Measurements from ENCODE around the gene SEC24D. TPM values are rescaled to one million over a fixed set of nuclear protein-coding genes. Genes with fewer than 3 reads are reported as not detected.
A peak's percentile ranks its signal among the peaks of the same experiment; 100 is the strongest.

SEC24D gene
- total and polyA plus RNA-seq, 11 donors: 3.1 to 36.4 (median 14.8) TPM

GRCh38 chr4:118759481-118759880 is 76.4 kb downstream of the SEC24D start:
- ATAC-seq (peak in 1 of 4 donors; percentile 8), DNase-seq (no peak)
- H3K4me1 ChIP-seq: peaks cover 10 to 99% (median 73%) of the 10 kb centered on the region in 12 donors
- no peak overlapping the region for H3K4me3 ChIP-seq
- no peak for TF ChIP-seq CTCF (IDR thresholded peaks at IDR 0.05)
- peak overlapping the region; percentile 26 to 87 (median 60) for H3K27ac ChIP-seq
- H3K36me3 ChIP-seq: peaks cover 0 to 46% (median 19%) of the 10 kb centered on the region in 9 donors
- intact Hi-C loops (cut with DNase I): loop anchor here in 2 of 10 donors (10.0 kb wide), 2 partner anchors 275 to 285 kb away; no protein-coding TSS in a partner anchor
- WGBS, 4 donors: 69 to 75% (median 74%) methylated on average over 2 of the region's 2 CpGs
- no peaks in the 10 kb centered on the region for H3K9me3 ChIP-seq
- no peaks in the 10 kb centered on the region for H3K27me3 ChIP-seq

GRCh38 chr4:118758293-118758692 is 77.6 kb downstream of the SEC24D start:
- ATAC-seq (peak in 2 of 4 donors; percentile 50 to 53), DNase-seq (no peak)
- Histone ChIP-seq H3K9me3 (no peaks in the 10 kb centered on the region), H3K27ac (peak overlapping the region; percentile 26 to 87 (median 66)), H3K4me1 (peaks cover 10 to 100% (median 78%) of the 10 kb centered on the region in 12 donors), H3K36me3 (peaks cover 0 to 35% (median 9%) of the 10 kb centered on the region in 9 donors), H3K27me3 (no peaks in the 10 kb centered on the region), H3K4me3 (no peak overlapping the region)
- intact Hi-C loops (cut with DNase I): loop anchor here in 2 of 10 donors (10.0 kb wide), 2 partner anchors 277 to 287 kb away; no protein-coding TSS in a partner anchor
- 33 to 43% (median 37%) methylated on average over 5 of the region's 5 CpGs for WGBS, 4 donors
- TF ChIP-seq POLR2A (IDR thresholded peaks at IDR 0.05): no peak
- TF ChIP-seq CTCF (IDR thresholded peaks at IDR 0.05): no peak

- no peak for DNase-seq
- Histone ChIP-seq H3K9me3 (no peaks in the 10 kb centered on the region), H3K27ac (peak overlapping the region; percentile 26 to 87 (median 65)), H3K36me3 (peaks cover 0 to 35% (median 9%) of the 10 kb centered on the region in 9 donors), H3K4me1 (peaks cover 10 to 100% (median 80%) of the 10 kb centered on the region in 12 donors), H3K4me3 (no peak overlapping the region), H3K27me3 (no peaks in the 10 kb centered on the region)
- intact Hi-C loops (cut with DNase I): loop anchor here in 2 of 10 donors (10.0 kb wide), 2 partner anchors 277 to 287 kb away; no protein-coding TSS in a partner anchor
- peak in 3 of 4 donors; percentile 61 to 71 (median 71) for ATAC-seq
- WGBS, 4 donors: 52 to 65% (median 61%) methylated on average over 2 of the region's 2 CpGs
- no peak for TF ChIP-seq CTCF (IDR thresholded peaks at IDR 0.05)
Measured at GRCh38 chr4:118757761-118758251, 78.1 kb downstream of the SEC24D start.

- Histone ChIP-seq H3K9me3 (no peaks in the 10 kb centered on the region), H3K27ac (peak overlapping the region; percentile 26 to 87 (median 65)), H3K4me3 (no peak overlapping the region), H3K4me1 (peaks cover 7 to 99% (median 81%) of the 10 kb centered on the region in 12 donors), H3K27me3 (no peaks in the 10 kb centered on the region), H3K36me3 (peaks cover 0 to 43% (median 15%) of the 10 kb centered on the region in 9 donors)
- ATAC-seq (no peak), DNase-seq (no peak)
- WGBS, 4 donors: 92 to 100% (median 95%) methylated on average over 1 of the region's 1 CpG
- intact Hi-C loops (cut with DNase I): loop anchor here in 2 of 10 donors (10.0 kb wide), 2 partner anchors 278 to 288 kb away; no protein-coding TSS in a partner anchor
- TF ChIP-seq CTCF (IDR thresholded peaks at IDR 0.05) (no peak), POLR2A (IDR thresholded peaks at IDR 0.05) (no peak)
Measured at GRCh38 chr4:118756958-118757357, 79.0 kb downstream of the SEC24D start.

Data from heart left ventricle (tissue), 16 donors.